HEK293 (cell line): ENCODE results near the gene CRTAP.

Experiments used
- CTCF ChIA-PET: fragments of 350-600 bp; formaldehyde crosslinking; extraction: SDS; loops from one replicate; lab custom pipeline; 2021; ENCODE audit warnings: antibody characterized with exemption; lab: Yijun Ruan, JAX
- POLR2A ChIA-PET: fragments of 300-600 bp; formaldehyde crosslinking; extraction: SDS; loops from one replicate; lab custom pipeline; 2020; ENCODE audit warnings: antibody characterized with exemption, inconsistent platforms; lab: Yijun Ruan, JAX
- H3K27ac ChIP-seq: fragments of 200-500 bp; sonication (Bioruptor generic); 2 replicates; pipeline ENCODE4 v1.5.1; 2014; ENCODE audit warnings: low read depth, low read length, control low read depth, inconsistent platforms; ENCODE audit errors: extremely low read depth
- H3K36me3 ChIP-seq, 2 experiments: fragments of 200-500 bp in 1 of 2; sonication (Bioruptor generic) in 1 of 2; 1 replicate in 1 of 2; 2 replicates in 1 of 2; pipeline ENCODE4 v1.5.1; 2014 to 2017; ENCODE audit warnings: inconsistent platforms in 2 of 2, low read length in 2 of 2; ENCODE audit not compliant: control insufficient read depth in 2 of 2, insufficient read depth in 1 of 2
- H3K4me1 ChIP-seq: fragments of 200-500 bp; sonication (Bioruptor generic); 2 replicates; pipeline ENCODE4 v1.5.1; 2014; ENCODE audit warnings: mild to moderate bottlenecking, low read length, inconsistent platforms; ENCODE audit not compliant: control insufficient read depth, insufficient read depth
- H3K4me3 ChIP-seq: 2 replicates; pipeline ENCODE4 v1.5.1; 2011; ENCODE audit warnings: low read depth, mild to moderate bottlenecking, control low read depth, low read length, moderate library complexity
- H3K9me3 ChIP-seq: fragments of 200-500 bp; sonication (Bioruptor generic); 2 replicates; pipeline ENCODE4 v1.5.1; 2014; ENCODE audit warnings: low read depth, low read length, inconsistent platforms; ENCODE audit not compliant: control insufficient read depth, insufficient read depth
- GLIS1 ChIP-seq: fragments of 450-650 bp; formaldehyde crosslinking; IDR thresholded peaks from 2 replicates; pipeline ENCODE4 v1.5.1; 2016; ENCODE audit warnings: missing biosample characterization, missing genetic modification characterization
- SP2 ChIP-seq: fragments of 450-650 bp; formaldehyde crosslinking; IDR thresholded peaks from 2 replicates; pipeline ENCODE4 v1.5.1; 2016; ENCODE audit warnings: missing biosample characterization, missing genetic modification characterization
- ZBTB1 ChIP-seq: fragments of 450-650 bp; formaldehyde crosslinking; IDR thresholded peaks from 2 replicates; pipeline ENCODE4 v1.5.1; 2016; ENCODE audit warnings: missing biosample characterization, missing genetic modification characterization
- ZBTB7A ChIP-seq: fragments of 450-650 bp; formaldehyde crosslinking; IDR thresholded peaks from 2 replicates; pipeline ENCODE4 v1.5.1; 2016; ENCODE audit warnings: low read depth, missing biosample characterization, missing genetic modification characterization
- ZNF138 ChIP-seq: fragments of 450-650 bp; formaldehyde crosslinking; IDR thresholded peaks from 2 replicates; pipeline ENCODE4 v1.5.1; 2016; ENCODE audit warnings: missing biosample characterization, missing genetic modification characterization, borderline replicate concordance
- ZSCAN30 ChIP-seq: fragments of 450-650 bp; IDR thresholded peaks from 2 replicates; pipeline ENCODE4 v1.5.1; 2018; ENCODE audit warnings: missing biosample characterization, mild to moderate bottlenecking, missing genetic modification characterization, moderate library complexity
- TF ChIP-seq, protein P1 (sequence below): fragments of 450-650 bp; formaldehyde crosslinking; IDR thresholded peaks from 2 replicates; pipeline ENCODE4 v1.5.1; 2016; ENCODE audit warnings: missing biosample characterization, missing genetic modification characterization, borderline replicate concordance
- TF ChIP-seq, protein P2 (sequence below): fragments of 450-650 bp; formaldehyde crosslinking; IDR thresholded peaks from 2 replicates; pipeline ENCODE4 v1.5.1; 2016; ENCODE audit warnings: missing biosample characterization, missing genetic modification characterization
- TF ChIP-seq, protein P3 (sequence below): fragments of 450-650 bp; formaldehyde crosslinking; IDR thresholded peaks from 2 replicates; pipeline ENCODE4 v1.5.1; 2016; ENCODE audit warnings: missing biosample characterization, missing genetic modification characterization
- TF ChIP-seq, protein P4 (sequence below): fragments of 450-650 bp; formaldehyde crosslinking; IDR thresholded peaks from 2 replicates; pipeline ENCODE4 v1.5.1; 2016; ENCODE audit warnings: missing biosample characterization, missing genetic modification characterization, low read depth
- TF ChIP-seq, protein P5 (sequence below): fragments of 450-650 bp; IDR thresholded peaks from 2 replicates; pipeline ENCODE4 v1.5.1; 2018; ENCODE audit warnings: missing biosample characterization, missing genetic modification characterization

The CRTAP gene

DNA sequence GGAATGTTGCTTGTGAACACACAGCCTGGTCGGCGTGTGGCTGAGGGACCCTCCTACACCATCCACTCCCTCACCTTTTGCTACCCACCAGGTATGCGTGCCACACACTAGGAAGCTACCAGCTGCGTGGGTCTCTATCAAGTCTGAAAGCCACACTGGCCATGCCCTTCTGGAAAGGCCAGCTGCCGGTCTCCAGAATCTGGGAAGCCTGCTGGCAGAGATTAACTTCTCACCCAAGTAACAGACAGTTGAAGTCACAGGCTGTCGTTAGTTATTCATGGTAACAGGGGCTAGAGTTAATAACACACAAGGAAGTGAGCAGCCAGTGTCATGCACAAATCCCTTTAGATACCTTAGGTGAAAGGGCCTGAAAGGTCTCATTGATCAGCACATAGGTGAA lies 56.7 kb downstream of the CRTAP start:
- CTCF ChIA-PET, result interaction anchor here (1.2 kb wide), 1 partner anchor 202 kb away, joined by 3 read pairs; no protein-coding TSS in a partner anchor
- no peaks in the 10 kb centered on the region for H3K4me1 ChIP-seq
- no peak overlapping the region for H3K27ac ChIP-seq
- no peak overlapping the region for H3K4me3 ChIP-seq
- H3K9me3 ChIP-seq, result no peaks in the 10 kb centered on the region
- no peaks in the 10 kb centered on the region for H3K36me3 ChIP-seq
- POLR2A ChIA-PET, result no interaction called here
- TF ChIP-seq SP2 (tag by site-specific recombination), result no peak
- TF ChIP-seq, protein P1, sequence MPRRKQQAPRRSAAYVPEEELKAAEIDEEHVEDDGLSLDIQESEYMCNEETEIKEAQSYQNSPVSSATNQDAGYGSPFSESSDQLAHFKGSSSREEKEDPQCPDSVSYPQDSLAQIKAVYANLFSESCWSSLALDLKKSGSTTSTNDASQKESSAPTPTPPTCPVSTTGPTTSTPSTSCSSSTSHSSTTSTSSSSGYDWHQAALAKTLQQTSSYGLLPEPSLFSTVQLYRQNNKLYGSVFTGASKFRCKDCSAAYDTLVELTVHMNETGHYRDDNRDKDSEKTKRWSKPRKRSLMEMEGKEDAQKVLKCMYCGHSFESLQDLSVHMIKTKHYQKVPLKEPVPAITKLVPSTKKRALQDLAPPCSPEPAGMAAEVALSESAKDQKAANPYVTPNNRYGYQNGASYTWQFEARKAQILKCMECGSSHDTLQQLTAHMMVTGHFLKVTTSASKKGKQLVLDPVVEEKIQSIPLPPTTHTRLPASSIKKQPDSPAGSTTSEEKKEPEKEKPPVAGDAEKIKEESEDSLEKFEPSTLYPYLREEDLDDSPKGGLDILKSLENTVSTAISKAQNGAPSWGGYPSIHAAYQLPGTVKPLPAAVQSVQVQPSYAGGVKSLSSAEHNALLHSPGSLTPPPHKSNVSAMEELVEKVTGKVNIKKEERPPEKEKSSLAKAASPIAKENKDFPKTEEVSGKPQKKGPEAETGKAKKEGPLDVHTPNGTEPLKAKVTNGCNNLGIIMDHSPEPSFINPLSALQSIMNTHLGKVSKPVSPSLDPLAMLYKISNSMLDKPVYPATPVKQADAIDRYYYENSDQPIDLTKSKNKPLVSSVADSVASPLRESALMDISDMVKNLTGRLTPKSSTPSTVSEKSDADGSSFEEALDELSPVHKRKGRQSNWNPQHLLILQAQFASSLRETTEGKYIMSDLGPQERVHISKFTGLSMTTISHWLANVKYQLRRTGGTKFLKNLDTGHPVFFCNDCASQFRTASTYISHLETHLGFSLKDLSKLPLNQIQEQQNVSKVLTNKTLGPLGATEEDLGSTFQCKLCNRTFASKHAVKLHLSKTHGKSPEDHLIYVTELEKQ (tag by site-specific recombination), result no peak
- TF ChIP-seq, protein P2, sequence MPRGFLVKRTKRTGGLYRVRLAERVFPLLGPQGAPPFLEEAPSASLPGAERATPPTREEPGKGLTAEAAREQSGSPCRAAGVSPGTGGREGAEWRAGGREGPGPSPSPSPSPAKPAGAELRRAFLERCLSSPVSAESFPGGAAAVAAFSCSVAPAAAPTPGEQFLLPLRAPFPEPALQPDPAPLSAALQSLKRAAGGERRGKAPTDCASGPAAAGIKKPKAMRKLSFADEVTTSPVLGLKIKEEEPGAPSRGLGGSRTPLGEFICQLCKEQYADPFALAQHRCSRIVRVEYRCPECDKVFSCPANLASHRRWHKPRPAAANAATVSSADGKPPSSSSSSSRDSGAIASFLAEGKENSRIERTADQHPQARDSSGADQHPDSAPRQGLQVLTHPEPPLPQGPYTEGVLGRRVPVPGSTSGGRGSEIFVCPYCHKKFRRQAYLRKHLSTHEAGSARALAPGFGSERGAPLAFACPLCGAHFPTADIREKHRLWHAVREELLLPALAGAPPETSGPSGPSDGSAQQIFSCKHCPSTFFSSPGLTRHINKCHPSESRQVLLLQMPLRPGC (tag by site-specific recombination), result no peak
- TF ChIP-seq GLIS1 (tag by site-specific recombination), result no peak
- TF ChIP-seq ZSCAN30, result no peak
- TF ChIP-seq ZBTB1 (tag by site-specific recombination), result no peak
- TF ChIP-seq, protein P3, sequence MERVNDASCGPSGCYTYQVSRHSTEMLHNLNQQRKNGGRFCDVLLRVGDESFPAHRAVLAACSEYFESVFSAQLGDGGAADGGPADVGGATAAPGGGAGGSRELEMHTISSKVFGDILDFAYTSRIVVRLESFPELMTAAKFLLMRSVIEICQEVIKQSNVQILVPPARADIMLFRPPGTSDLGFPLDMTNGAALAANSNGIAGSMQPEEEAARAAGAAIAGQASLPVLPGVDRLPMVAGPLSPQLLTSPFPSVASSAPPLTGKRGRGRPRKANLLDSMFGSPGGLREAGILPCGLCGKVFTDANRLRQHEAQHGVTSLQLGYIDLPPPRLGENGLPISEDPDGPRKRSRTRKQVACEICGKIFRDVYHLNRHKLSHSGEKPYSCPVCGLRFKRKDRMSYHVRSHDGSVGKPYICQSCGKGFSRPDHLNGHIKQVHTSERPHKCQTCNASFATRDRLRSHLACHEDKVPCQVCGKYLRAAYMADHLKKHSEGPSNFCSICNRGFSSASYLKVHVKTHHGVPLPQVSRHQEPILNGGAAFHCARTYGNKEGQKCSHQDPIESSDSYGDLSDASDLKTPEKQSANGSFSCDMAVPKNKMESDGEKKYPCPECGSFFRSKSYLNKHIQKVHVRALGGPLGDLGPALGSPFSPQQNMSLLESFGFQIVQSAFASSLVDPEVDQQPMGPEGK (tag by site-specific recombination), result no peak

DNA sequence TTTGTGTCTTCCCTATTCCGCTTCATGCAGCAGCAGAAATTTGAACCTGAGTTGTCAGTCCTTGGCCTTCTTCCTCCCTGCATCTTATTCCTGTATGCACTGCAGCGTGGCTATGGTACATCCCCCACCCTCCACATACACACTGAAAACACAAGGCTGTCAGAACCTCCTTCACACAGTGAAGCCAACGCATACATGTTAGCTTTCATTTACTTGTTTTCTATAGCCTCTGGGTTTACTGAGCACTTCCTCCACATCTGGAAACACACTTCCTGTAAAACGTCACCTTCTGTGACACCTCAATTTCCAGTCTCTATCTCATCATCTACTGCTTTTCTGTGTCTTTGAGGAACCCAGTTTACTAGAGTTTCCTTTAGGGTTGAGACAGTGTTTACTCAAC lies 57.8 kb downstream of the CRTAP start:
- Histone ChIP-seq H3K4me1 (no peaks in the 10 kb centered on the region), H3K9me3 (no peaks in the 10 kb centered on the region), H3K27ac (no peak overlapping the region), H3K4me3 (no peak overlapping the region), H3K36me3 (no peaks in the 10 kb centered on the region)
- TF ChIP-seq ZNF138 (no peak), ZBTB7A (tag by site-specific recombination) (no peak)
- TF ChIP-seq, protein P4, sequence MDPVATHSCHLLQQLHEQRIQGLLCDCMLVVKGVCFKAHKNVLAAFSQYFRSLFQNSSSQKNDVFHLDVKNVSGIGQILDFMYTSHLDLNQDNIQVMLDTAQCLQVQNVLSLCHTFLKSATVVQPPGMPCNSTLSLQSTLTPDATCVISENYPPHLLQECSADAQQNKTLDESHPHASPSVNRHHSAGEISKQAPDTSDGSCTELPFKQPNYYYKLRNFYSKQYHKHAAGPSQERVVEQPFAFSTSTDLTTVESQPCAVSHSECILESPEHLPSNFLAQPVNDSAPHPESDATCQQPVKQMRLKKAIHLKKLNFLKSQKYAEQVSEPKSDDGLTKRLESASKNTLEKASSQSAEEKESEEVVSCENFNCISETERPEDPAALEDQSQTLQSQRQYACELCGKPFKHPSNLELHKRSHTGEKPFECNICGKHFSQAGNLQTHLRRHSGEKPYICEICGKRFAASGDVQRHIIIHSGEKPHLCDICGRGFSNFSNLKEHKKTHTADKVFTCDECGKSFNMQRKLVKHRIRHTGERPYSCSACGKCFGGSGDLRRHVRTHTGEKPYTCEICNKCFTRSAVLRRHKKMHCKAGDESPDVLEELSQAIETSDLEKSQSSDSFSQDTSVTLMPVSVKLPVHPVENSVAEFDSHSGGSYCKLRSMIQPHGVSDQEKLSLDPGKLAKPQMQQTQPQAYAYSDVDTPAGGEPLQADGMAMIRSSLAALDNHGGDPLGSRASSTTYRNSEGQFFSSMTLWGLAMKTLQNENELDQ (tag by site-specific recombination), result no peak
- TF ChIP-seq, protein P5, sequence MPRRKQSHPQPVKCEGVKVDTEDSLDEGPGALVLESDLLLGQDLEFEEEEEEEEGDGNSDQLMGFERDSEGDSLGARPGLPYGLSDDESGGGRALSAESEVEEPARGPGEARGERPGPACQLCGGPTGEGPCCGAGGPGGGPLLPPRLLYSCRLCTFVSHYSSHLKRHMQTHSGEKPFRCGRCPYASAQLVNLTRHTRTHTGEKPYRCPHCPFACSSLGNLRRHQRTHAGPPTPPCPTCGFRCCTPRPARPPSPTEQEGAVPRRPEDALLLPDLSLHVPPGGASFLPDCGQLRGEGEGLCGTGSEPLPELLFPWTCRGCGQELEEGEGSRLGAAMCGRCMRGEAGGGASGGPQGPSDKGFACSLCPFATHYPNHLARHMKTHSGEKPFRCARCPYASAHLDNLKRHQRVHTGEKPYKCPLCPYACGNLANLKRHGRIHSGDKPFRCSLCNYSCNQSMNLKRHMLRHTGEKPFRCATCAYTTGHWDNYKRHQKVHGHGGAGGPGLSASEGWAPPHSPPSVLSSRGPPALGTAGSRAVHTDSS, result no peak
- CTCF ChIA-PET, result interaction anchor here (0.7 to 1.9 kb wide), 2 partner anchors 201 to 606 kb away, joined by 6 to 7 read pairs; no protein-coding TSS in a partner anchor
- POLR2A ChIA-PET, result no interaction called here
